A549 (cell line): Measurements from ENCODE around the gene LAMC2. TPM values are rescaled to one million over a fixed set of nuclear protein-coding genes. Genes with fewer than 3 reads are reported as not detected.

Experiments
- ATAC-seq, 2 experiments: fragments of 200-7000 bp in 1 of 2; fragments of >200 bp in 1 of 2; cut with Nextera tagmentation in 1 of 2; cut with Tn5 transposase in 1 of 2; 3 replicates each; pipeline versions ENCODE4 v1.8.0 to v1.9.1; 2018 to 2020; ENCODE audit warnings: mild to moderate bottlenecking in 1 of 2, moderate library complexity in 1 of 2
- CTCF ChIA-PET: fragments of 300-600 bp; sonication (Branson Sonifier 250); formaldehyde crosslinking; extraction: SDS; loops from one replicate; lab custom pipeline; 2021; ENCODE audit warnings: antibody characterized with exemption, inconsistent platforms; lab: Yijun Ruan, JAX
- POLR2A ChIA-PET: fragments of 350-600 bp; formaldehyde crosslinking; extraction: SDS; loops from one replicate; lab custom pipeline; 2021; ENCODE audit warnings: antibody characterized with exemption, inconsistent platforms; lab: Yijun Ruan, JAX
- DNase-seq, 2 experiments: peaks; one replicate each; pipeline versions ENCODE4 v3.0.0 to v3.0.0-alpha.2; 2011 to 2016; ENCODE audit warnings: low read depth in 1 of 2, low spot score in 1 of 2
- FAIRE-seq: peaks from 2 replicates; lab custom pipeline; 2011; peaks lifted over from hg19 to GRCh38; lab: Jason Lieb, UNC
- H3K27ac ChIP-seq, 2 experiments: fragments of >200 bp; sonication (Bioruptor Twin); formaldehyde crosslinking; 3 replicates each; pipeline ENCODE4 v1.5.1; 2016 to 2017
- H3K4me1 ChIP-seq: fragments of >200 bp; sonication (Bioruptor Twin); formaldehyde crosslinking; 3 replicates; pipeline ENCODE4 v1.6.1; 2016
- H3K4me2 ChIP-seq: fragments of >200 bp; sonication (Bioruptor Twin); formaldehyde crosslinking; 3 replicates; pipeline ENCODE4 v1.6.1; 2016
- H3K4me3 ChIP-seq: fragments of >200 bp; sonication (Bioruptor Twin); formaldehyde crosslinking; 3 replicates; pipeline ENCODE4 v1.5.1; 2016
- H3K9me3 ChIP-seq: fragments of >200 bp; sonication (Bioruptor Twin); formaldehyde crosslinking; 3 replicates; pipeline ENCODE4 v1.6.1; 2016
- ATOH8 ChIP-seq: fragments of 250-450 bp; sonication (Bioruptor Pico); IDR thresholded peaks from 2 replicates; pipeline ENCODE4 v1.5.0; 2020; ENCODE audit warnings: low read depth, mild to moderate bottlenecking, moderate library complexity
- BHLHE40 ChIP-seq: IDR thresholded peaks from 2 replicates; pipeline ENCODE4 v1.6.1; 2012; ENCODE audit warnings: low read depth, low read length, inconsistent platforms
- CBX8 ChIP-seq: fragments of 200-600 bp; sonication (generic); IDR thresholded peaks from 2 replicates; pipeline ENCODE4 v1.6.1; 2016
- CHD2 ChIP-seq: fragments of 150-350 bp; IDR thresholded peaks from 2 replicates; pipeline ENCODE4 v1.6.1; 2014; ENCODE audit warnings: low read length; ENCODE audit not compliant: partially characterized antibody
- E2F6 ChIP-seq: IDR thresholded peaks from 2 replicates; pipeline ENCODE4 v1.6.1; 2012; ENCODE audit warnings: low read depth, borderline replicate concordance
- ESRRA ChIP-seq: fragments of 150-350 bp; IDR thresholded peaks from 2 replicates; pipeline ENCODE4 v1.6.1; 2014; ENCODE audit warnings: mild to moderate bottlenecking, low read length, borderline replicate concordance
- FOSB ChIP-seq: fragments of 250-450 bp; sonication (Bioruptor Pico); IDR thresholded peaks from 2 replicates; pipeline ENCODE4 v1.5.0; 2020; ENCODE audit warnings: mild to moderate bottlenecking, moderate library complexity
- FOSL2 ChIP-seq, 2 experiments: fragments of 450-650 bp in 1 of 2; fragments of >200 bp in 1 of 2; sonication (Bioruptor Twin) in 1 of 2; formaldehyde crosslinking; IDR thresholded peaks; 2 replicates each; pipeline versions ENCODE4 v1.5.0 to v1.6.1; 2016 to 2020; ENCODE audit warnings: mild to moderate bottlenecking in 1 of 2, moderate library complexity in 1 of 2
- FOXS1 ChIP-seq: fragments of 250-450 bp; sonication (Bioruptor Pico); IDR thresholded peaks from 2 replicates; pipeline ENCODE4 v1.5.0; 2020; ENCODE audit warnings: mild to moderate bottlenecking, moderate library complexity
- HDAC2 ChIP-seq: fragments of 200-600 bp; sonication (generic); IDR thresholded peaks from 2 replicates; pipeline ENCODE4 v1.6.1; 2016
- HEYL ChIP-seq: fragments of 250-450 bp; sonication (Bioruptor Pico); IDR thresholded peaks from 2 replicates; pipeline ENCODE4 v1.8.0; 2021; ENCODE audit warnings: mild to moderate bottlenecking, moderate library complexity
- HMGXB4 ChIP-seq: fragments of 250-450 bp; sonication (Bioruptor Pico); IDR thresholded peaks from 2 replicates; pipeline ENCODE4 v1.5.0; 2021; ENCODE audit warnings: mild to moderate bottlenecking, moderate library complexity, borderline replicate concordance
- HOXA7 ChIP-seq: fragments of 250-450 bp; sonication (Bioruptor Pico); IDR thresholded peaks from 2 replicates; pipeline ENCODE4 v1.5.0; 2020; ENCODE audit warnings: mild to moderate bottlenecking, moderate library complexity
- HOXB5 ChIP-seq: fragments of 250-450 bp; sonication (Bioruptor Pico); IDR thresholded peaks from 2 replicates; pipeline ENCODE4 v1.5.0; 2020; ENCODE audit warnings: mild to moderate bottlenecking, moderate library complexity
- MAX ChIP-seq: IDR thresholded peaks from 2 replicates; pipeline ENCODE4 v1.6.1; 2012
- MAZ ChIP-seq: fragments of 150-350 bp; IDR thresholded peaks from 2 replicates; pipeline ENCODE4 v1.6.1; 2014; ENCODE audit warnings: antibody characterized with exemption, low read depth, low read length, borderline replicate concordance
- NFE2L2 ChIP-seq: fragments of 150-350 bp; conservative IDR thresholded peaks from 2 replicates; pipeline ENCODE4 v1.6.1; 2014; ENCODE audit warnings: low read length
- NR3C1 ChIP-seq: fragments of >200 bp; sonication (Bioruptor Twin); formaldehyde crosslinking; IDR thresholded peaks from 3 replicates; pipeline ENCODE4 v1.6.1; 2017
- PBX3 ChIP-seq: IDR thresholded peaks from 2 replicates; pipeline ENCODE4 v1.6.1; 2012
- POLR2AphosphoS2 ChIP-seq: conservative IDR thresholded peaks from 2 replicates; pipeline ENCODE4 v1.6.1; 2012; ENCODE audit warnings: low read length, improper control_type of control experiment, inconsistent platforms
- RAD21 ChIP-seq, 2 experiments: fragments of >200 bp in 1 of 2; sonication (Bioruptor Twin) in 1 of 2; formaldehyde crosslinking in 1 of 2; IDR thresholded peaks in 1 of 2; conservative IDR thresholded peaks in 1 of 2; 2 replicates in 1 of 2; 3 replicates in 1 of 2; pipeline ENCODE4 v1.6.1; 2012 to 2018; ENCODE audit warnings: inconsistent platforms in 1 of 2
- TFCP2L1 ChIP-seq: fragments of 250-450 bp; sonication (Bioruptor Pico); IDR thresholded peaks from 2 replicates; pipeline ENCODE4 v1.5.0; 2021; ENCODE audit warnings: mild to moderate bottlenecking
- TP53 ChIP-seq: fragments of 250-450 bp; sonication (Bioruptor Pico); IDR thresholded peaks from 2 replicates; pipeline ENCODE4 v1.5.0; 2021; ENCODE audit warnings: mild to moderate bottlenecking, moderate library complexity
- WGBS: methylation state at CpG from one replicate; pipeline ENCODE4 v1.1.6; 2017; ENCODE audit errors: missing lambda C conversion rate; 5-methylcytosine and 5-hydroxymethylcytosine counted together
- polyA plus RNA-seq, 4 experiments: library from polyadenylated mRNA; depleted of rRNA in 3 of 4; stranded (reverse); fragments of >200 nt; fragmentation: RNase III in 1 of 4; extraction: RNeasy Plus Mini Kit Qiagen cat#74134 plus additional on column Dnase treatment in 1 of 4; gene quantifications; 2 replicates in 3 of 4; 3 replicates in 1 of 4; pipeline ENCODE4 v1.2.3, GENCODE V29; 2011 to 2017

LAMC2 gene
- polyA plus RNA-seq, 2 of the 4 experiments (the other 2 are of a cell fraction), result 8.5 to 24.1 TPM

GRCh38 chr1:183165456-183165855 lies 20.6 kb upstream of the LAMC2 start:
- FAIRE-seq (no peak), DNase-seq (no peak), ATAC-seq (no peak)
- H3K4me1 ChIP-seq, result peaks cover 46% of the 10 kb centered on the region
- H3K4me3 ChIP-seq, result no peak overlapping the region
- H3K4me2 ChIP-seq, result no peak overlapping the region
- ChIA-PET CTCF (interaction anchor here (3.8 kb wide), 1 partner anchor 12 kb away, joined by 16 read pairs; no protein-coding TSS in a partner anchor), POLR2A (no interaction called here)
- TF ChIP-seq HMGXB4 (CRISPR knock-in tag), result no peak
- TF ChIP-seq CBX8, result no peak
- no peak for TF ChIP-seq HOXB5 (CRISPR knock-in tag)
- no peak for TF ChIP-seq HOXA7 (CRISPR knock-in tag)
- TF ChIP-seq HEYL (CRISPR knock-in tag), result no peak
- H3K9me3 ChIP-seq, result no peaks in the 10 kb centered on the region
- 92% methylated on average over 2 of the region's 2 CpGs for WGBS
- peak overlapping the region; percentile 75 to 81; a peak in 4 of 6 replicates for H3K27ac ChIP-seq

GRCh38 chr1:183166454-183166853 lies 19.6 kb upstream of the LAMC2 start:
- Histone ChIP-seq H3K9me3 (no peaks in the 10 kb centered on the region), H3K4me3 (no peak overlapping the region), H3K4me1 (peaks cover 39% of the 10 kb centered on the region), H3K27ac (peak overlapping the region in 1 of 2 experiments; percentile 17; a peak in 1 of 6 replicates), H3K4me2 (no peak overlapping the region)
- no peak for FAIRE-seq
- ChIA-PET CTCF (interaction anchor here (3.8 kb wide), 1 partner anchor 11 kb away, joined by 16 read pairs; no protein-coding TSS in a partner anchor), POLR2A (no interaction called here)
- DNase-seq, result no peak
- TF ChIP-seq RAD21 (conservative IDR thresholded peaks at IDR 0.05 in 1 of 2, IDR thresholded peaks at IDR 0.05 in 1 of 2) (no peak), BHLHE40 (no peak), E2F6 (no peak), TP53 (no peak), PBX3 (no peak), NR3C1 (no peak), POLR2AphosphoS2 (no peak)
- ATAC-seq, result no peak
- WGBS, result 92% methylated on average over 2 of the region's 2 CpGs

GRCh38 chr1:183167676-183168075 lies 18.4 kb upstream of the LAMC2 start:
- ChIA-PET CTCF (interaction anchor here (3.8 kb wide), 1 partner anchor 10 kb away, joined by 16 read pairs; no protein-coding TSS in a partner anchor), POLR2A (interaction anchor here (1.3 kb wide), 1 partner anchor 13 kb away, joined by 5 read pairs; no protein-coding TSS in a partner anchor)
- 75% methylated on average over 1 of the region's 1 CpG for WGBS
- Histone ChIP-seq H3K4me2 (no peak overlapping the region), H3K27ac (no peak overlapping the region), H3K4me1 (peaks cover 28% of the 10 kb centered on the region), H3K9me3 (no peaks in the 10 kb centered on the region), H3K4me3 (no peak overlapping the region)
- FAIRE-seq (no peak), ATAC-seq (no peak), DNase-seq (no peak)
- TF ChIP-seq RAD21 (conservative IDR thresholded peaks at IDR 0.05 in 1 of 2, IDR thresholded peaks at IDR 0.05 in 1 of 2) (no peak), ATOH8 (no peak), TFCP2L1 (no peak), TP53 (no peak), FOXS1 (CRISPR knock-in tag) (no peak), HMGXB4 (CRISPR knock-in tag) (no peak), HDAC2 (no peak), CHD2 (no peak), MAX (no peak), NR3C1 (no peak), NFE2L2 (no peak), ESRRA (no peak), FOSL2 (IDR thresholded peaks at IDR 0.05) (no peak), FOSL2 (CRISPR knock-in tag; IDR thresholded peaks at IDR 0.05) (no peak), MAZ (no peak), FOSB (CRISPR knock-in tag) (no peak)
